HK-2 (cell line): Measurements from ENCODE around the gene PPP2R5B.
A peak's percentile ranks its signal among the peaks of the same experiment; 100 is the strongest.

Experiments
- DNase-seq: peaks from one replicate; pipeline ENCODE4 v3.0.0-alpha.2; 2018; ENCODE audit not compliant: unreplicated experiment

The PPP2R5B gene

GRCh38 chr11:64923944-64924909, at the start of gene PPP2R5B:
TSS of gene PPP2R5B (plus strand) at chr11:64924689. CDS start at chr11:64925735, 1,046 bp downstream.
- peak; percentile 77 for DNase-seq

- DNase-seq: no peak
Observed at GRCh38 chr11:64875369-64876228, 48.9 kb upstream of the PPP2R5B start.

GRCh38 chr11:64876229-64876750, 48.2 kb upstream of the PPP2R5B start:
- DNase-seq: no peak

GRCh38 chr11:64876835-64877341, 47.6 kb upstream of the PPP2R5B start:
- DNase-seq: peak; percentile 31

- peak; percentile 14 for DNase-seq
Observed at GRCh38 chr11:64877390-64878222, 46.9 kb upstream of the PPP2R5B start.

- no peak for DNase-seq
Observed at GRCh38 chr11:64878223-64878493, 46.3 kb upstream of the PPP2R5B start.

- DNase-seq: peak; percentile 96
Observed at GRCh38 chr11:64878494-64879243, 45.8 kb upstream of the PPP2R5B start, which contains the start of gene EHD1. TSS of gene EHD1 (minus strand) at chr11:64878621. CDS start at chr11:64878464, 157 bp downstream.

- no peak for DNase-seq
Observed at GRCh38 chr11:64879244-64879900, 45.1 kb upstream of the PPP2R5B start.

GRCh38 chr11:64880240-64881001, 44.1 kb upstream of the PPP2R5B start:
- no peak for DNase-seq

- no peak for DNase-seq
Observed at GRCh38 chr11:64881476-64881875, 43.0 kb upstream of the PPP2R5B start.

- no peak for DNase-seq
Observed at GRCh38 chr11:64882243-64882642, 42.2 kb upstream of the PPP2R5B start.

- no peak for DNase-seq
Observed at GRCh38 chr11:64883575-64883974, 40.9 kb upstream of the PPP2R5B start.

GRCh38 chr11:64884019-64884418, 40.5 kb upstream of the PPP2R5B start:
- no peak for DNase-seq

- no peak for DNase-seq
Observed at GRCh38 chr11:64885367-64886286, 38.9 kb upstream of the PPP2R5B start.

- no peak for DNase-seq
Observed at GRCh38 chr11:64887234-64887756, 37.2 kb upstream of the PPP2R5B start.

- DNase-seq: peak; percentile 80
Observed at GRCh38 chr11:64887757-64888405, 36.6 kb upstream of the PPP2R5B start.

- no peak for DNase-seq
Observed at GRCh38 chr11:64888406-64888728, 36.1 kb upstream of the PPP2R5B start.
